SU-DHL-6 (cell line): Measurements from ENCODE around the gene DYNLL2.

Source experiments
- H2AFZ ChIP-seq: fragments of 200-600 bp; sonication (generic); 2 replicates; pipeline ENCODE4 v1.6.1; 2014; ENCODE audit warnings: low read depth, mild to moderate bottlenecking, moderate library complexity, mixed read lengths, antibody characterized with exemption, low read length; ENCODE audit not compliant: severe bottlenecking
- H3F3A ChIP-seq: fragments of 200-600 bp; shearing (Covaris generic); 2 replicates; pipeline ENCODE4 v1.6.0; 2016; ENCODE audit warnings: antibody characterized with exemption, mild to moderate bottlenecking; ENCODE audit not compliant: insufficient read depth
- H3K27ac ChIP-seq: fragments of 200-600 bp; sonication (generic); 2 replicates; pipeline ENCODE4 v1.5.1; 2016; ENCODE audit warnings: low read depth, mild to moderate bottlenecking, low read length, moderate library complexity, mixed read lengths
- H3K27me3 ChIP-seq: fragments of 200-600 bp; sonication (generic), shearing (Covaris generic); 2 replicates; pipeline ENCODE4 v1.6.0; 2014; ENCODE audit warnings: mild to moderate bottlenecking, low read length
- H3K36me3 ChIP-seq: fragments of 200-600 bp; sonication (generic); 2 replicates; pipeline ENCODE4 v1.6.1; 2014; ENCODE audit warnings: mild to moderate bottlenecking, low read length, mixed read lengths
- H3K4me2 ChIP-seq: fragments of 300-600, 200-600 bp; shearing (Covaris generic), sonication (generic); 2 replicates; pipeline ENCODE4 v1.6.0; 2014; ENCODE audit warnings: low read length, low read depth, mild to moderate bottlenecking; ENCODE audit not compliant: poor library complexity, severe bottlenecking
- H3K4me3 ChIP-seq: fragments of 200-600 bp; sonication (generic); 2 replicates; pipeline ENCODE4 v1.5.1; 2014; ENCODE audit warnings: antibody characterized with exemption, low read length, mild to moderate bottlenecking, mixed read lengths; ENCODE audit not compliant: insufficient read depth, poor library complexity, severe bottlenecking
- H3K79me2 ChIP-seq: fragments of 200-600 bp; sonication (generic); 2 replicates; pipeline ENCODE4 v1.6.1; 2014; ENCODE audit warnings: mild to moderate bottlenecking, low read length, moderate library complexity; ENCODE audit not compliant: insufficient read depth
- H3K9ac ChIP-seq: fragments of 200-600 bp; sonication (generic); 2 replicates; pipeline ENCODE4 v1.7.0; 2014; ENCODE audit warnings: mild to moderate bottlenecking, low read length
- H3K9me2 ChIP-seq: fragments of 200-600 bp; sonication (generic); replicated peaks from 2 replicates; pipeline ENCODE4 v1.6.1; 2014; ENCODE audit warnings: low read length; ENCODE audit not compliant: insufficient read depth
- H3K9me3 ChIP-seq: fragments of 200-600 bp; sonication (generic); 2 replicates; pipeline ENCODE4 v1.6.1; 2014; ENCODE audit warnings: low read length, mixed read lengths; ENCODE audit not compliant: insufficient read depth
- H4K20me1 ChIP-seq: fragments of 200-600 bp; sonication (generic); 2 replicates; pipeline ENCODE4 v1.6.1; 2014; ENCODE audit warnings: low read depth, mild to moderate bottlenecking, antibody characterized with exemption, low read length, moderate library complexity, mixed read lengths
- CTCF ChIP-seq: fragments of 200-600 bp; sonication (generic); IDR thresholded peaks from one replicate; pipeline ENCODE4 v1.5.1; 2017; ENCODE audit warnings: antibody characterized with exemption, mild to moderate bottlenecking, low read length, moderate library complexity; ENCODE audit not compliant: insufficient read depth, poor library complexity, severe bottlenecking
- EZH2phosphoT487 ChIP-seq: fragments of 200-600 bp; sonication (generic), shearing (Covaris generic); conservative IDR thresholded peaks from 2 replicates; pipeline ENCODE4 v1.6.1; 2018; ENCODE audit warnings: mild to moderate bottlenecking, antibody characterized with exemption, low read length, moderate library complexity, mixed read lengths

The DYNLL2 gene

DNA sequence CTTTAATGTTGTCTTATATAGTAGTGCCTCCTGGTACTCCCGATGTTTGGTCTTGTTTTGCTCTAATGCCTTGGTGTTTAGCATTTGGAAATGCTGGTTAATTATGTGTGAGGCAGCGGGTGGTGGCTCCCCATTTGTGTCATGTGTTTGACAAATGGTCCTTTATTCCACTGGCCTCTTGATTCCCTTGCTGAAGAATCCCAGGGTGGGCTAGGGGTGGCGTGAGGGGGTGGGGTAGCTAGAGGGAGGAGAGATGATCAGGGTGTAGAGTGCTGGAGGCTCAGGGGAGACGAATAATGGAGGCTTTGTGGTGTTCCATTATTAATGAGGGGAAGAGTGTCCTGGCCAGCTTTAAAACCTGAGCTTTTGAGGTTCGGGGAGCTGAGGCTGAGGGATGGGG is 5.4 kb downstream of the DYNLL2 start:
- Histone ChIP-seq H2AFZ (no peak overlapping the region), H3K9me2 (no peaks in the 10 kb centered on the region), H3K4me3 (no peak overlapping the region), H3K27ac (no peak overlapping the region), H4K20me1 (peaks cover 21% of the 10 kb centered on the region), H3K4me2 (no peak overlapping the region), H3K27me3 (no peaks in the 10 kb centered on the region), H3K79me2 (peaks cover 51% of the 10 kb centered on the region), H3K36me3 (no peaks in the 10 kb centered on the region; the same call in 1 of the 2 replicates), H3F3A (no peaks in the 10 kb centered on the region), H3K9ac (no peak overlapping the region), H3K9me3 (no peaks in the 10 kb centered on the region)
- TF ChIP-seq EZH2phosphoT487 (no peak), CTCF (no peak)

- Histone ChIP-seq H3K4me3 (no peak overlapping the region), H3F3A (no peaks in the 10 kb centered on the region), H4K20me1 (peaks cover 21% of the 10 kb centered on the region), H3K4me2 (no peak overlapping the region), H3K79me2 (peaks cover 46% of the 10 kb centered on the region), H3K9me2 (no peaks in the 10 kb centered on the region), H2AFZ (no peak overlapping the region), H3K36me3 (no peaks in the 10 kb centered on the region; the same call in 1 of the 2 replicates), H3K27ac (no peak overlapping the region), H3K27me3 (no peaks in the 10 kb centered on the region), H3K9me3 (no peaks in the 10 kb centered on the region), H3K9ac (no peak overlapping the region)
- TF ChIP-seq CTCF, result no peak
- no peak for TF ChIP-seq EZH2phosphoT487
Observed at GRCh38 chr17:58089111-58089510, 5.9 kb downstream of the DYNLL2 start.

DNA sequence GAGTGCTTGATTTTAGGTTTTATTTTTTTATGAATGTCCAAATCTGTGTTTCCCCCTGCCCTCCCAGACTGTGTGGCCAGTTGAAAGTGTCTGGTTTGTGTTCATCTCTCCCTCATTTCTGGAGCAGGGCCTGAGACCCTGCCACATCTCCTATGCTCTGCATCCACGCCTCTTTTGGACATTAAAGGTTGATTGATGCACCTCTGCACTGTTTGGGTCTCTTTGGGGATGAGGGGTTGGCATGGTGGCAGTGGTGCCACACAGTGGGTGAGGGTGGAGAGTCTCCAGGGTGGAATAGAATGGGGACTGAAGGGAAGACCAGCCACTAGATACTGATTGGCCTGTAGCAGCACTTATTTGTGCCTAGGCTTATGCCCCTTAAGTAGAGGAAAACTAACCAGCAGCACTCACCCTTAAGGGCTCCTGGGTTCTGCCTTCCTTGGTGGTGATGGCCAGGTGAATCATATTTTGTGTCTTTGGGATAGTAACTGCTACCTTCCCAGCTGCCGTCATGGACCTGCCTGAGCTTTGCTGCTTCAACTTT is 7.9 kb downstream of the DYNLL2 start:
- no peak overlapping the region for H3K4me2 ChIP-seq
- peaks cover 14% of the 10 kb centered on the region; the same call in 1 of the 2 replicates for H4K20me1 ChIP-seq
- no peak for TF ChIP-seq EZH2phosphoT487
- no peak for TF ChIP-seq CTCF

More for the DNA sequence above, 7.9 kb downstream of the DYNLL2 start:
- H3K27me3 ChIP-seq, result no peaks in the 10 kb centered on the region
- H2AFZ ChIP-seq, result no peak overlapping the region
- no peak overlapping the region for H3K4me3 ChIP-seq
- H3K9ac ChIP-seq, result no peak overlapping the region
- H3K9me2 ChIP-seq, result no peaks in the 10 kb centered on the region
- no peak overlapping the region for H3K27ac ChIP-seq
- no peaks in the 10 kb centered on the region for H3K9me3 ChIP-seq
- H3F3A ChIP-seq, result no peaks in the 10 kb centered on the region
- peaks cover 26% of the 10 kb centered on the region for H3K79me2 ChIP-seq
- H3K36me3 ChIP-seq, result no peaks in the 10 kb centered on the region; the same call in 1 of the 2 replicates
